Neural progenitor cell (in vitro differentiated cells): ENCODE results near the gene MICAL2. TPM values are rescaled to one million over a fixed set of nuclear protein-coding genes. Genes with fewer than 3 reads are reported as not detected.

Experiments used
- DNase-seq: peaks from one replicate; pipeline ENCODE4 v3.0.0-alpha.2; 2016; ENCODE audit warnings: low spot score
- H2AFZ ChIP-seq: fragments of 200-600 bp; sonication (generic); replicated peaks from 2 replicates; pipeline ENCODE4 v1.6.1; 2016; ENCODE audit warnings: antibody characterized with exemption
- H3F3A ChIP-seq: fragments of 200-600 bp; sonication (generic); 2 replicates; pipeline ENCODE4 v1.6.1; 2016; ENCODE audit warnings: antibody characterized with exemption, low read depth
- H3K27ac ChIP-seq: fragments of 200-600 bp; sonication (generic); 2 replicates; pipeline ENCODE4 v1.5.1; 2016; ENCODE audit warnings: mild to moderate bottlenecking
- H3K27me3 ChIP-seq: fragments of 200-600 bp; sonication (generic); 2 replicates; pipeline ENCODE4 v1.6.1; 2016; ENCODE audit warnings: mild to moderate bottlenecking, moderate library complexity
- H3K36me3 ChIP-seq: fragments of 200-600 bp; sonication (generic); 2 replicates; pipeline ENCODE4 v1.5.1; 2016
- H3K4me1 ChIP-seq: fragments of 200-600 bp; sonication (generic); 2 replicates; pipeline ENCODE4 v1.6.1; 2016; ENCODE audit warnings: mixed run types
- H3K4me2 ChIP-seq: fragments of 200-600 bp; sonication (generic); 2 replicates; pipeline ENCODE4 v1.6.1; 2016
- H3K4me3 ChIP-seq: fragments of 200-600 bp; sonication (generic); 2 replicates; pipeline ENCODE4 v1.5.1; 2016
- H3K79me2 ChIP-seq: fragments of 200-600 bp; sonication (generic); 2 replicates; pipeline ENCODE4 v1.6.1; 2016; ENCODE audit warnings: low read depth
- H3K9ac ChIP-seq: fragments of 200-600 bp; sonication (generic); 2 replicates; pipeline ENCODE4 v1.6.1; 2016
- H3K9me3 ChIP-seq: fragments of 200-600 bp; sonication (generic); 2 replicates; pipeline ENCODE4 v1.5.1; 2016; ENCODE audit warnings: low read depth
- H4K20me1 ChIP-seq: fragments of 200-600 bp; sonication (generic); 2 replicates; pipeline ENCODE4 v1.6.1; 2016; ENCODE audit warnings: low read depth
- H3K27ac Mint-ChIP-seq: 3 replicates; pipeline ENCODE4 v1.8.0; 2021; ENCODE audit warnings: mixed read lengths
- H3K27me3 Mint-ChIP-seq: 2 replicates; pipeline ENCODE4 v1.8.0; 2022; ENCODE audit warnings: low read depth, mild to moderate bottlenecking, inconsistent platforms, moderate library complexity, mixed read lengths; ENCODE audit not compliant: insufficient read depth
- H3K36me3 Mint-ChIP-seq: 3 replicates; pipeline ENCODE4 v1.8.0; 2021; ENCODE audit warnings: mixed read lengths
- H3K4me1 Mint-ChIP-seq: 3 replicates; pipeline ENCODE4 v1.8.0; 2021; ENCODE audit warnings: mixed read lengths
- H3K4me3 Mint-ChIP-seq: 3 replicates; pipeline ENCODE4 v1.8.0; 2021; ENCODE audit warnings: mild to moderate bottlenecking, moderate library complexity, mixed read lengths
- H3K9me3 Mint-ChIP-seq: 3 replicates; pipeline ENCODE4 v1.8.0; 2020; ENCODE audit warnings: mixed read lengths
- EZH2 ChIP-seq: fragments of 200-600 bp; sonication (generic); IDR thresholded peaks from 2 replicates; pipeline ENCODE4 v1.6.1; 2017; ENCODE audit warnings: antibody characterized with exemption, mild to moderate bottlenecking, moderate library complexity
- EZH2phosphoT487 ChIP-seq: fragments of 200-600 bp; sonication (generic); IDR thresholded peaks from 2 replicates; pipeline ENCODE4 v1.6.1; 2017; ENCODE audit warnings: antibody characterized with exemption
- total RNA-seq: library from RNA; depleted of rRNA; stranded (reverse); fragments of >200 nt; gene quantifications from 2 replicates; pipeline ENCODE4 v1.2.3, GENCODE V29; 2015; ENCODE audit warnings: low replicate concordance
- TF ChIP-seq, protein P1 (sequence below): fragments of 200-600 bp; sonication (generic); IDR thresholded peaks from 2 replicates; pipeline ENCODE4 v1.5.1; 2017; ENCODE audit warnings: antibody characterized with exemption, mild to moderate bottlenecking

The MICAL2 gene
- total RNA-seq, 1 donor from 2014 or later = 0.60 TPM

DNA sequence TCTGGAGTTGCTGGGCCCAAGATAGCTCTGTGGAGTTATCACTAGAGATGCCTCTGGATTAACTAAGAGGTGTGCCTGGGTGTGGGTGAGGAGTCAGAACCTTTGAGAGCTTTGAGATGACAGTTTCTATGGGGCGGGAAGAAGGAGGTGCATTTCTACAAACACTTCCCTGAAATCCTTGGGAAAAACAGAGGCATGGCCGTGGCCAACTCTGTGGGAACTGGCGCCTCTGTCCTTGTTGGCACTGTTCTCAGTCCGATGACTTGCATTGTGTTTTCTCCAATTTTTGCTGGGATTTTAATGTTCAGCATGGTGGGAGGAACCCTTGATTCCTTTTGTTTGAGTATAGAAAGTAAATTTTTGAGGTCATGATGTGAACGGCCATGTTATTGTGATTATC, 151.2 kb downstream of the MICAL2 start:
- no peak overlapping the region for H3K27ac Mint-ChIP-seq
- H3F3A ChIP-seq = no peaks in the 10 kb centered on the region
- no peaks in the 10 kb centered on the region for H3K79me2 ChIP-seq
- H3K4me2 ChIP-seq = no peak overlapping the region
- H3K4me1 ChIP-seq = no peaks in the 10 kb centered on the region
- no peaks in the 10 kb centered on the region for H3K27me3 ChIP-seq
- peaks cover 6% of the 10 kb centered on the region for H3K27me3 Mint-ChIP-seq
- H2AFZ ChIP-seq = no peak overlapping the region
- H3K27ac ChIP-seq = no peak overlapping the region
- no peak overlapping the region for H3K4me3 ChIP-seq
- H3K36me3 ChIP-seq = no peaks in the 10 kb centered on the region
- no peaks in the 10 kb centered on the region for H3K36me3 Mint-ChIP-seq
- no peaks in the 10 kb centered on the region for H3K9me3 Mint-ChIP-seq
- no peaks in the 10 kb centered on the region for H3K9me3 ChIP-seq
- no peak for DNase-seq
- no peak overlapping the region for H3K9ac ChIP-seq
- no peak overlapping the region for H3K4me3 Mint-ChIP-seq
- H3K4me1 Mint-ChIP-seq = peaks cover 3% of the 10 kb centered on the region
- no peaks in the 10 kb centered on the region for H4K20me1 ChIP-seq
- TF ChIP-seq EZH2phosphoT487 (no peak), EZH2 (no peak)

GRCh38 chr11:12263141-12263693, 152.8 kb downstream of the MICAL2 start:
- Histone ChIP-seq H3K9ac (no peak overlapping the region), H4K20me1 (no peaks in the 10 kb centered on the region), H3K9me3 (no peaks in the 10 kb centered on the region), H3K27ac (no peak overlapping the region), H3K4me3 (no peak overlapping the region), H3K4me1 (no peaks in the 10 kb centered on the region), H3K79me2 (no peaks in the 10 kb centered on the region), H3K4me2 (no peak overlapping the region), H3K27me3 (no peaks in the 10 kb centered on the region), H2AFZ (no peak overlapping the region), H3F3A (no peaks in the 10 kb centered on the region), H3K36me3 (no peaks in the 10 kb centered on the region)
- peaks cover 6% of the 10 kb centered on the region for H3K27me3 Mint-ChIP-seq
- no peak for DNase-seq
- TF ChIP-seq EZH2phosphoT487 = no peak
- TF ChIP-seq EZH2 = no peak
- TF ChIP-seq, protein P1, sequence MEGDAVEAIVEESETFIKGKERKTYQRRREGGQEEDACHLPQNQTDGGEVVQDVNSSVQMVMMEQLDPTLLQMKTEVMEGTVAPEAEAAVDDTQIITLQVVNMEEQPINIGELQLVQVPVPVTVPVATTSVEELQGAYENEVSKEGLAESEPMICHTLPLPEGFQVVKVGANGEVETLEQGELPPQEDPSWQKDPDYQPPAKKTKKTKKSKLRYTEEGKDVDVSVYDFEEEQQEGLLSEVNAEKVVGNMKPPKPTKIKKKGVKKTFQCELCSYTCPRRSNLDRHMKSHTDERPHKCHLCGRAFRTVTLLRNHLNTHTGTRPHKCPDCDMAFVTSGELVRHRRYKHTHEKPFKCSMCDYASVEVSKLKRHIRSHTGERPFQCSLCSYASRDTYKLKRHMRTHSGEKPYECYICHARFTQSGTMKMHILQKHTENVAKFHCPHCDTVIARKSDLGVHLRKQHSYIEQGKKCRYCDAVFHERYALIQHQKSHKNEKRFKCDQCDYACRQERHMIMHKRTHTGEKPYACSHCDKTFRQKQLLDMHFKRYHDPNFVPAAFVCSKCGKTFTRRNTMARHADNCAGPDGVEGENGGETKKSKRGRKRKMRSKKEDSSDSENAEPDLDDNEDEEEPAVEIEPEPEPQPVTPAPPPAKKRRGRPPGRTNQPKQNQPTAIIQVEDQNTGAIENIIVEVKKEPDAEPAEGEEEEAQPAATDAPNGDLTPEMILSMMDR = no peak
- no peaks in the 10 kb centered on the region for H3K9me3 Mint-ChIP-seq
- H3K4me3 Mint-ChIP-seq = no peak overlapping the region
- H3K4me1 Mint-ChIP-seq = no peaks in the 10 kb centered on the region
- no peak overlapping the region for H3K27ac Mint-ChIP-seq
- H3K36me3 Mint-ChIP-seq = no peaks in the 10 kb centered on the region

DNA sequence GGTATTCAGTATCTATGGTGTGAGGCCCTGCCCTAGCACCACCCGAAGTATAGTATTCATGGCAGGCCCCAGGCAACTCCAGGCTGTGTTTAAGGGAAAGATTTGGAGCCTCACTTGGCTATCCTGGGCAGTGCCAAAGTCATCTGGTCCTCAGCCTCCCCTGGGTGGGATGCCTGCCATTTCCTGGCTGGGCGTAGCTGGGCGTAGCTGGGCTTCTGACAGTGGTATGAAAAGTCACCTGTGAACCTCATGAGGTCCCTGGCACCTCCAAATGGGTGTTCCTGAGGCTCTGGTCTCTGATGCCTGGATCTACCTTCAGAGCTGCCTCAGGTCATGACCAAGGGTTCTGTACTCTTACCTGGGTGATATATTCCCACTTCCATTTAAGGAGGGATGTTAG, 154.0 kb downstream of the MICAL2 start:
- no peak for TF ChIP-seq EZH2
- TF ChIP-seq, protein P1 = no peak
- no peak for TF ChIP-seq EZH2phosphoT487
- peaks cover 6% of the 10 kb centered on the region for H3K27me3 Mint-ChIP-seq
- no peak overlapping the region for H3K4me2 ChIP-seq
- H3K27ac ChIP-seq = no peak overlapping the region
- no peaks in the 10 kb centered on the region for H3K9me3 Mint-ChIP-seq
- no peak overlapping the region for H3K4me3 ChIP-seq
- H3K9ac ChIP-seq = no peak overlapping the region
- H3K36me3 Mint-ChIP-seq = no peaks in the 10 kb centered on the region
- H3K36me3 ChIP-seq = no peaks in the 10 kb centered on the region
- no peaks in the 10 kb centered on the region for H3F3A ChIP-seq
- H2AFZ ChIP-seq = no peak overlapping the region
- H3K27me3 ChIP-seq = no peaks in the 10 kb centered on the region
- H4K20me1 ChIP-seq = no peaks in the 10 kb centered on the region
- no peaks in the 10 kb centered on the region for H3K4me1 ChIP-seq
- no peak overlapping the region for H3K4me3 Mint-ChIP-seq
- H3K79me2 ChIP-seq = no peaks in the 10 kb centered on the region
- no peaks in the 10 kb centered on the region for H3K9me3 ChIP-seq
- H3K27ac Mint-ChIP-seq = no peak overlapping the region
- H3K4me1 Mint-ChIP-seq = peaks cover 6% of the 10 kb centered on the region
- no peak for DNase-seq

DNA sequence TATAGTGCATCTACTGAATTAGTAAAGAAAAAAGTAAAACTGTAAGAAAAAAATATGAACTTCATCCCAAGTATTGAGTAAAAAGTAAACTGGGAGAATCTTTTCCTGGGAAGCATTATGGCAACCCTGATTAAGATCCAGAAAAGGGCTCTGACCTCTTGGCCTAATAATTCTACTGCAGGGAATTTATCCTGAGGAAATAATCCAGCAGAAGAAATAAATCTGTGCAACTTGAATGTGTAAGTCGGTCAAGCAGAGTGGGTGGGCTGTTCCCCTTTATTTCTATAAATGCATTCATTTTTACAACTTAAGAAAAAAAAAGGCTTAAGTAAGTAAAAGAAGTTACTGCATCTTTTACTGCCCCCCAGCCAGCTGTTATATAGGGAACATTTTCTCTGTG, 155.7 kb downstream of the MICAL2 start:
- H3K79me2 ChIP-seq = no peaks in the 10 kb centered on the region
- no peaks in the 10 kb centered on the region for H3K27me3 ChIP-seq
- H3K27ac ChIP-seq = no peak overlapping the region
- Mint-ChIP-seq H3K4me3 (no peak overlapping the region), H3K27ac (no peak overlapping the region), H3K9me3 (no peaks in the 10 kb centered on the region), H3K4me1 (peaks cover 10% of the 10 kb centered on the region), H3K27me3 (peaks cover 8% of the 10 kb centered on the region), H3K36me3 (no peaks in the 10 kb centered on the region)
- no peaks in the 10 kb centered on the region for H3K36me3 ChIP-seq
- H3K9ac ChIP-seq = no peak overlapping the region
- H4K20me1 ChIP-seq = no peaks in the 10 kb centered on the region
- no peaks in the 10 kb centered on the region for H3K4me1 ChIP-seq
- TF ChIP-seq, protein P1 = no peak
- TF ChIP-seq EZH2 = no peak
- no peak for TF ChIP-seq EZH2phosphoT487
- no peaks in the 10 kb centered on the region for H3K9me3 ChIP-seq
- no peak overlapping the region for H2AFZ ChIP-seq
- no peak overlapping the region for H3K4me3 ChIP-seq
- no peak overlapping the region for H3K4me2 ChIP-seq
- DNase-seq = no peak
- no peaks in the 10 kb centered on the region for H3F3A ChIP-seq
